Right renal cortex interstitium (tissue), 3 donors: ENCODE results near the gene STC2. TPM values are rescaled to one million over a fixed set of nuclear protein-coding genes. Genes with fewer than 3 reads are reported as not detected.
"Not testable (repeated sequence)": the region's sequence is repeated elsewhere in the genome, so short reads cannot be mapped to it uniquely, and the experiment has no call there.

Experiments
- DNase-seq, 3 donors: peaks; one replicate each; pipeline ENCODE4 v3.0.0-alpha.2; 2013; ENCODE audit warnings: low read depth in 3 of 3, low spot score in 2 of 3
- polyA plus RNA-seq, 3 donors: library from polyadenylated mRNA; unstranded; fragments of 120-200 nt; gene quantifications; one replicate each; pipeline ENCODE4 v1.2.1, GENCODE V29; 2013; ENCODE audit not compliant: insufficient read length in 3 of 3

The STC2 gene
- polyA plus RNA-seq, 3 donors: 1.4 to 2.0 (median 1.6) TPM

- DNase-seq: no peak
These were observed 30.4 kb downstream of the STC2 start for GRCh38 chr5:173297813-173298212.

- no peak for DNase-seq
These were observed 31.2 kb downstream of the STC2 start for GRCh38 chr5:173296737-173297676.

DNA sequence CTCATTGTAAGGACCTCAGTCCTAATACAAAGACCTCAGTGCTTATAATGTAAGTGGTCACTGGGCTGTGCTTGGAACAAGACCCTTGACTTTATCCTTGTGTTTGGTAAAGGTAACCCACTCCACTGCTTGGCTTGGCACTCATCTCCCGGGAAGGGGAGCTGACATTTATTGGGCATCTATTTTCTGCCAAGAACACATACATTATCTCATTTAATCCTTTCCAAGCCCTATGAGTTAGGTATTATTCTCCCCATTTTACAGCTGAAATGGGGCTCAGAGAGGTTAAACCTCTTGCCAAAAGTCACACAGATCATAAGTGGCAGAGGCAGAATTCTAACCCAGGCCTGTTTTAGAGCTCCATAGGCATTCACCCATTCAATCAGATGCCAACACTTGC lies 32.4 kb downstream of the STC2 start:
- no peak for DNase-seq

GRCh38 chr5:173294673-173295320 lies 33.4 kb downstream of the STC2 start:
- DNase-seq: no peak

DNA sequence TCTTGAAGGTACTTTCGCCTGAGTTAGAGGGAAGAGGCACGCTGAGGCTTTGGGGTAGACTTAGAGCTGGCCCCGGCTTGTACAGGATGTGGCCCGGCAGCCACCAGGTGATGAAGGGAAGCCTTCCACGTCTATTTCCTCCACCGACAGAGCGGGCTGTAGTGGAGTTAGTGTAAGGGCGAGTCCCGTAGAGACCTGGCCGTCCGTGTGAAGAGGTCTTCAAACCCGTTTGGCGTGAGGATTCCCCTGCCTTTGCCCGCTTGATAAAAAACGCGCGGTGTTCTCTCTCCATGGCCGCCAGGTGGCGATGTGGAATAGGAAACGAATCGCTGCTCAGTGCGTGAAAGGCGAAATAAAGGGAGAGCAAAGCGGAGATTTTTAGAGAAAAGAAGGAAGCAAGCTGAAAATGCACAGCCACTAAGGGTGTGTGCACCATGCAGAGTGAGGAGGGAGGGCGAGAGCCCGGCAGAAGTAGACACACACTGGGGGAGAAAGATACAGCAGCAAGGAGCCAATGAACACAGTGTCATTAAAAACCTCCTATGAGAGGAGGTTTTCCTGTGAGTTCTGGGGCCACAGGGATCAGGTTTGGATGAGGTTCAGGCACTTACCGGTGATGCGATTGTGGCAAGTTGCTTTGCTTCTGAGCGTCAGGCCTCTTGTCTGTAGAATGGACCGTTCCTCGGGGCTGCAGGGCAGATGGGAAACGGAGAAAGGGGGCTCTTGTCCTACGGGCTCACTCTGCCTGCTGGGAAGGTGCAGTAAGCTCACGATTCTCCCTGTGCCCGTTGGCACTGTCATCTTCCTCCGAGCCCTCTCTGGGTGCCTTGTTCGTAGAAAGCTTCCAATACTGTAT lies 34.2 kb downstream of the STC2 start:
- no peak for DNase-seq

- DNase-seq: no peak
These were observed 36.2 kb downstream of the STC2 start for GRCh38 chr5:173291722-173292658.

GRCh38 chr5:173290477-173291131 lies 37.6 kb downstream of the STC2 start:
- DNase-seq: no peak

- DNase-seq: no peak
These were observed 38.8 kb downstream of the STC2 start for GRCh38 chr5:173289372-173289771.

- no peak for DNase-seq
These were observed 39.6 kb downstream of the STC2 start for GRCh38 chr5:173288632-173289031.

DNA sequence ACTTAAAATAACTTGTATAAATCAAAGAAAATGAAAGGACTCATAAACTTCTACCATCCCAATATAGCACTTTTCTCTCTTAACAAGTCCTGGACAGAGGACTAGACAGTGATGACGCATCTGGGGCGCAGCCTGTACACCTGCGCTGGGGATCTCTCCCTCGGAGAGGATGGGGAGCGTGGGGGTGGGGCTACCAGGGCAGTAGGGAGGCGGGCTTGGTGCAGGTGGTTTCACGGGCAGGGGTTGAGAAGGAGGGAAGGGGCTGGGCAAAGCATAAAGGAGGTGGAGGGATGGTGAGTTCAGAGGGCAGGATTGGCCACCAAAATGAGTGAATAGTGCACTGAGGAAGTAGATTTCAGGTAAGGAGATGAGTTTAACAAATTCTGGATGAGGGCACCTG lies 41.1 kb downstream of the STC2 start:
- no peak for DNase-seq

DNA sequence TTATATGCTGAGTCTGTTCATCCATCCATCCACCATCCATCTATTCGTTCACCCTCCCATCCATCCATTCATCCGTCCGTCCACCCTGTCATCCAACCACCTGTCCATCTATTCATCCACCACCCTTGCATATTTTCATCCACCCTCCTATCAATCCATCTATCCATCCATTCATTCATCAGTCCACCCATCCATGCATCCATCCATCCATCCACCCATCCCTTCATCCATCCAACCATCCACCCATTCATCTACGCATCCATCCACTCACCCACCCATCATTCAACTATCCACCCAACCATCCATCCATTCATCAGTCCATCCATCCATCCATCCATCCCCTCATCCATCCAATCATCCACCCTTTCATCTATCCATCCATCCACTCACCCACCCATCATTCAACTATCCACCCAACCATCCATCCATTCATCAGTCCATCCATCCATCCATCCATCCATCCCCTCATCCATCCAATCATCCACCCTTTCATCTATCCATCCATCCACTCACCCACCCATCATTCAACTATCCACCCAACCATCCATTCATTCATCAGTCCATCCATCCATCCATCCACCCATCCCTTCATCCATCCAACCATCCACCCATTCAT lies 43.8 kb downstream of the STC2 start:
- DNase-seq: not testable (repeated sequence)

DNA sequence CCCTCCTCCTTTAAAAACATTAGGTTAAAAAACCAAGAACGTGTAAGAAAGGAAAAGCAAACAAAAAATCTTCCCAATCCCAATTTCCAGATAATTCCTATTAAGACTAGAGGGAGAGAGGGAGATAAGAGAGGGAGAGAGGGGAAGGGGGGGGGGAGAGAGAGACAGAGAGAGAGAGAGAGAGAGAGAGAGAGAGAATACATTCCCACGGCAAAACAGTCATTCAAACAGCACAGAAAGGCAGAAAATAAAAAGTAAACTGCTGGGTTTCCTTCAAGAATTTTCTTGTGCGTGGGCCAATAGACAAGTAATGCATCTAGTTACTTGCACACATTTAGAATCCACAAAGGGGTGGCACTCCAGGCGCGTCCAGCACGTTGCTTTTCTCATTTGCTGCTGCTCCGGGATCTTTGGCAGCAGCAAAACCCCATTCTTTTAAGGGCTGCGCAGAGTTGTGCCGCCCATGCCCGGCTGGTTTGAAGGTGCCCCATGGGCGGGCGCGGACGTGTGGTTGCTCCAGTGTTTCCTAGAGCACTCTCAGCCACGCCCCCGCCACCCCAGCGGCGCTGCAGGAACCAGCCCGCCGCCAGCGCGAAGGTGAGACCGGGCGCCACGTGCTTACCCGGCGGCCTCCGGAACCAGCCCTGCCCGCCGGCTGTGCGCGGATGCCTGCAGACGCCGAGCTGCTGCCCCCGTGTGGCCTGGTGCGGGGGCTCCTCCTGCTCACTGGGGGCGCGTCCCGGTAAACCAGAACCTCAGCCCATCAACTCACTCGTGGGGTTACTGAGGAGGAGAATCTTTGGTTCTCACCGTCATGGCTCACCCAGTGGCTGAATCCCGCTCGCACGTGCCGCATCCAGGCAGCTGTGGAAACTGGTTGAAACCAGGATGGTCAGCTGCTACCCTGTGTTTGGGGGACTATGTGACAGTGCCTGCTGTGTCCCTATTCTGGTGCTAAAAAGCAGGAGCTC lies 44.6 kb downstream of the STC2 start:
- no peak for DNase-seq

DNA sequence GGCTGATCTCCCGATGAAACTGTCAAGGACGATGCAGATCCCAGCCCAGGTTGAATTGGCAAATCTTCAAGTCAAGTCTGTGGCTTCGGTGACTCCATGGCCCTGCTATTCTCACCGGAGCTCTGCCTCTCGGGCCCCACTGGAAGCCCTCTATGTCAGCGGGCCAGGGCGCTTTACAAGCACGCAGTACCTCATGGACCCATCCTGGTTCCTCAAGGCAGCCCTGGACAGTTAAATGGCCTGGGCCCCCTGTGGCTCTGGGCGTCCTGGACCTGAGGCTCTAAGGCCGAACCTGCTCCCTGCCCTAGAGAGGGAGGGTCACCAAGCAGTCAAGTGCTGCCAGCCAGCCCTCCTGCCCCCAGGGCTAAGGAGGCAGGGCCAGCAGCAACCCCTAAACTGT lies 45.3 kb downstream of the STC2 start:
- DNase-seq: no peak

- no peak for DNase-seq
These were observed 46.3 kb downstream of the STC2 start for GRCh38 chr5:173281910-173282309.

DNA sequence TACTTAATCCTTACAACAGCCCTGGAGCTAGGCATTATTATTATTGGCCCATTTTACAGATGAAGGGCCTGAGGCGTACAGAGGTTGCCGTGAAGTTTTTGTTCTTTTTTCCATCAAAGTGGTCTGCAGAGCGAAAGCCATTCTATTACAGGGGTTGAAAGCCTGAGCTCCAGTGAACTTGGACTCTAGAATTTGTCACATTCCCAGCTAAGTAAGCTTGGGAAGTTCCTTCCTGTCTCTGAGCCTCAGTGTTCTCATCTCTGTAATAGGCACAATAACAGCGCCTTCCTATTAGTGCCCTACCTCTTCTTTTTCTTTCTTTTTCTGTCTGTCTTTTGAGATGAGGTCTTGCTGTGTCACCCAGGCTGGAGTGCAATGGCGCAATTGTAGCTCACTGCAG lies 49.0 kb downstream of the STC2 start:
- no peak for DNase-seq

- DNase-seq: no peak
These were observed 49.6 kb downstream of the STC2 start for GRCh38 chr5:173278641-173279040.

GRCh38 chr5:173278172-173278571 lies 50.0 kb downstream of the STC2 start:
- DNase-seq: no peak

- no peak for DNase-seq
These were observed 53.4 kb downstream of the STC2 start for GRCh38 chr5:173274771-173275170.
